Mucosa of rectum (tissue), 2 donors: ENCODE measurements around the gene PKP4.

Experiments
- H3K27ac ChIP-seq, 2 donors: one replicate each; pipeline ENCODE4 v1.7.0; 2013; ENCODE audit warnings: inconsistent platforms in 2 of 2, low read depth in 2 of 2, low read length in 2 of 2
- H3K27me3 ChIP-seq, 2 donors: one replicate each; pipeline ENCODE4 v1.7.0; 2013; ENCODE audit warnings: low read length in 2 of 2; ENCODE audit not compliant: control insufficient read depth in 2 of 2, insufficient read depth in 2 of 2
- H3K36me3 ChIP-seq, 2 donors: one replicate each; pipeline ENCODE4 v1.7.0; 2013; ENCODE audit warnings: low read length in 2 of 2; ENCODE audit not compliant: control insufficient read depth in 2 of 2, insufficient read depth in 2 of 2
- H3K4me1 ChIP-seq, 2 donors: one replicate each; pipeline ENCODE4 v1.7.0; 2013; ENCODE audit warnings: low read length in 2 of 2, mild to moderate bottlenecking in 1 of 2; ENCODE audit not compliant: control insufficient read depth in 2 of 2, insufficient read depth in 2 of 2
- H3K4me3 ChIP-seq, 2 donors: one replicate each; pipeline ENCODE4 v1.7.0; 2013; ENCODE audit warnings: low read length in 2 of 2
- H3K9ac ChIP-seq, 2 donors: one replicate each; pipeline ENCODE4 v1.7.0; 2013; ENCODE audit warnings: low read length in 2 of 2, low read depth in 1 of 2, mild to moderate bottlenecking in 1 of 2
- H3K9me3 ChIP-seq, 2 donors: one replicate each; pipeline ENCODE4 v1.7.0; 2013; ENCODE audit warnings: low read length in 2 of 2; ENCODE audit not compliant: control insufficient read depth in 2 of 2
- donor health status: healthy.
- donor health status: Normal muscosa, but diverticular disease.

Gene PKP4

DNA sequence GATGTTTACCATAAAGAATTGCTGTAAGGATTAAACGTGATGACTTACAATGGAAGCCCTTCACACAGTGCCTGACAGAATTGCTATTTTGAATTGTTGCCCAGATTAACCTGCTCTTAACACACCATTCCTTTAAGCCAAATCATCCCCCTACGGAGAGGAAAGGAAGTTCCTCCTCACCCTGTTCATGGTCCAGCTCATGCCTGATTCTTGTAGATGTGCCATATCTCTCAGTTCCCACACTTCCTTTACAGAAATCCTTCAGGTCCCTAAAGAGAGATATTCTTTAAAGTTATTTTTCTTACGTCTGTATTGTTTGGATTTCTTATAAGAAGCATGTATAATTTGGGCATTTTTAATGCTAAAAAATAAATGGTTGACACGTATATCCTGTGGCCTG lies 210.8 kb downstream of the PKP4 start:
- no peaks in the 10 kb centered on the region for H3K27me3 ChIP-seq
- H3K4me1 ChIP-seq, result no peaks in the 10 kb centered on the region
- peaks cover 21 to 27% of the 10 kb centered on the region in 2 donors for H3K36me3 ChIP-seq
- H3K4me3 ChIP-seq, result no peak overlapping the region
- H3K27ac ChIP-seq, result no peak overlapping the region
- no peak overlapping the region for H3K9ac ChIP-seq
- no peaks in the 10 kb centered on the region for H3K9me3 ChIP-seq

DNA sequence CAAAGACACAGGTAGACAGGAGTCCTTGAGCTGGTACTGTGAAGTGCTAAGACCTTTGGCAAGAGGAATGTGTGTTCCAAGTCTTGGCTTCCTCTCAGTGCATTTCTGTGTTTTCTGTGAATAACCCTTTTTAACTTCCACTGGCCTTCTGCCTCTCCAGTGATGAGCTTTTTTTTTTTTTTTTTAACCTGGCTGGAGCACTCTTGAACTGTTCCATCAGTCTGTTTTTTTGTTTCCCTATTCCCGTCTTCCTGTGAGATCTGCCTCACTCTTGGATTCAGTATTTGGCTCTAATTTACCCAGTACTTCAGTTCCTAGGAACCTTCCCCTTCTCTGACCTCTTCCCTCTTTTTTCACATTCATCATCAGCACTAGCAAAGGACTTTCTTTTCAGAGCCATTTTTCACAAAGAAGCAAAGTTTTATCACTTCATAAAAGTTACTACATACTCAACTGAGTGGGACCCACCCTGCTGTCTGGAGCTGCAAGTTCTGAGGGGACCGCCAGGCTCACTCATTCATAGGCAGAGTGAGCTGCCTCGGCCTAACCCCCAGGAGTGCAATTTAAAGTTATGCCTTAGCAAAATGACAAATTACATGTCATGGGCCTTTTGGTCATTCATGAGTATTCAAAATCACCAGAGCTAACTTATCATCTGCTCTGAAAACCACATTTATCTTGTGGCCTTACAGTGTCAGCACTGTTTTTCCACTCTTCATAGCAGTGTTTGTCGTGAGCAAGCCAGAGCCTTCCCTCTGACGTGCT lies 211.4 kb downstream of the PKP4 start:
- H3K4me3 ChIP-seq, result no peak overlapping the region
- H3K27ac ChIP-seq, result no peak overlapping the region
- peaks cover 19 to 26% of the 10 kb centered on the region in 2 donors for H3K36me3 ChIP-seq

GRCh38 chr2:158670292-158670691 lies 213.5 kb downstream of the PKP4 start:
- Histone ChIP-seq H3K27ac (no peak overlapping the region), H3K27me3 (no peaks in the 10 kb centered on the region), H3K4me3 (no peak overlapping the region), H3K36me3 (peaks cover 18 to 29% of the 10 kb centered on the region in 2 donors), H3K9me3 (no peaks in the 10 kb centered on the region), H3K9ac (no peak overlapping the region), H3K4me1 (no peaks in the 10 kb centered on the region)

More for the DNA sequence above, 211.4 kb downstream of the PKP4 start:
- Histone ChIP-seq H3K27me3 (no peaks in the 10 kb centered on the region), H3K9me3 (no peaks in the 10 kb centered on the region), H3K9ac (no peak overlapping the region), H3K4me1 (no peaks in the 10 kb centered on the region)

DNA sequence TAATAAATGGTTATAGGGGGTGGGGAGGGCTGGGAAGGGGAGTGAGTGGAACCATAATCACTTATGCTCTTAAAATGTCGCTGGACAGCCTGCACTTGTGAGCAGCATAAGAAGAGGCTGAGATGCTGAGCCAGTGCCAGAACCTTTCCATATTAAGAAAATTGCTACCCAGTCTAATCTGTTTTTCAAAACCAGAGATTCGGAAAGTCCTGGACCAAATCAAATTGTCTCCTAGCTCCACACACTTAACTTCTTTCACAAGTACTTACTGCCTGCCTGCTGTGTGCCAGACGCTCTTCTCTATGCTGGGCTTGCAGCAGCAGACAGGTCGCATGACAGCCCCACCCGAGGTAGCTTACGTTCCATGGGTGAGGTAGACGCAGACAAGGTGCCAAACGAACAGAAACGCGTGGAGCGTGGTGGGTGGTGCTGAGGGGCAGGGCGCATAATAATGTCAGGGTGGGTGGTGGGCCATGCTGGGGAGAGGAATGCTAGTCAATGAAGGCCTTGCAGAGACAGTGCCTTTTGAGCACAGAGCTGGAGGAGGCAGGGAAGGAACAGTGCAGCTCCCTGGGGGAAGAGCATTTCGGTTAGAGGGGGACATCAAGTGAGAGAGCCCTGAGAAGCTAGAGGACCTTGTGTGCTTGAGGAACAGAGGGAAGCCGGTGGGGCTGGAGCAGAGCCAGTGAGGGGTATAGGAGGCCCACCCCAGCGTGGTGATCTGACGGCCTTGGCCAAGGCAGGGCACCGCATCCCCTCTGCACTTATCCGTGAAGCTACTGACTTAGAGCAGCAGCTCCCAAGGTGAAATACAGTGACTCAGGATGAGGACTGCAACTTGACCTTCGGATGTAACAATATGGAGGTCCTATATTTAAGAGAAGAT lies 214.9 kb downstream of the PKP4 start:
- peaks cover 23 to 34% of the 10 kb centered on the region in 2 donors for H3K36me3 ChIP-seq
- no peaks in the 10 kb centered on the region for H3K9me3 ChIP-seq
- no peak overlapping the region for H3K4me3 ChIP-seq
- H3K27me3 ChIP-seq, result no peaks in the 10 kb centered on the region
- H3K9ac ChIP-seq, result no peak overlapping the region
- no peaks in the 10 kb centered on the region for H3K4me1 ChIP-seq
- no peak overlapping the region for H3K27ac ChIP-seq

DNA sequence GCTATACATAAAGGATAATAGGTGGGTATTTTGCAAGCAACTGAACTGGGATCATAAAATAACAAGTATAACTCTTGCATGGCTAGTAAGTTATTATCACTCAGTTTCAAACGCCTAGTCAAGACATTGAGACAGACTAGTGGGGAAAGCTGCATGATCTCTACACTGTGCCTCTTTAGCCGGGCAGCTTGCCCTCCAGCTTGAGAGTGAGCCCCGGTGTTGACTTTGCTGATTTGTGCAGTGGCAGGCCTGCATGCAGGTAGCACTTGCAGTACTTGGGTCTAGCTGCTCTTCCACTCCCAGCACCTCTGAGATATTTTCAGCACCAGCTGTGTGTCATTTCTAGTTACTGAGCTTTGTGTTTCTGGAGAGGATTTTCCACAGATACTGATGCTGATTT lies 219.5 kb downstream of the PKP4 start:
- H3K9me3 ChIP-seq, result no peaks in the 10 kb centered on the region
- no peak overlapping the region for H3K4me3 ChIP-seq
- H3K27me3 ChIP-seq, result no peaks in the 10 kb centered on the region
- no peak overlapping the region for H3K27ac ChIP-seq
- H3K4me1 ChIP-seq, result no peaks in the 10 kb centered on the region
- H3K9ac ChIP-seq, result no peak overlapping the region
- H3K36me3 ChIP-seq, result peaks cover 25 to 28% of the 10 kb centered on the region in 2 donors

DNA sequence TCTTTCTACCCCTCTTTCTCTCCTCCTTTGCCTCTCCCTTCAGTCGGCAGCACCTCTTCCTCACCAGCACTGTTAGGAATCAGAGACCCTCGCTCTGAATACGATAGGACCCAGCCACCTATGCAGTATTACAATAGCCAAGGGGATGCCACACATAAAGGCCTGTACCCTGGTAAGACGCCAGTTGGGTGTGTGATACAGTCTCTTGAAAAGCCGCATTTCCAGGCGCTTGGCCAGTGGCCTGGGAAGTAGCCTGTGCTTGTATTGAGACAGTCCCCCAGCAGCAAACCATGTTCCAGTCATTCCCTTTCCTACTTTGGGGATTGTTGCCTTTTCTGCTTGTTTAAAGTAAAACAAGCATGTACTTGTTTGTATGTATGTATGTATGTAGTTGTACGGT lies 219.9 kb downstream of the PKP4 start:
- peaks cover 25 to 28% of the 10 kb centered on the region in 2 donors for H3K36me3 ChIP-seq
- no peaks in the 10 kb centered on the region for H3K27me3 ChIP-seq

GRCh38 chr2:158677542-158677941 lies 220.8 kb downstream of the PKP4 start:
- H3K9me3 ChIP-seq, result no peaks in the 10 kb centered on the region
- H3K27me3 ChIP-seq, result no peaks in the 10 kb centered on the region
- no peak overlapping the region for H3K4me3 ChIP-seq
- no peaks in the 10 kb centered on the region for H3K4me1 ChIP-seq
- no peak overlapping the region for H3K9ac ChIP-seq
- H3K36me3 ChIP-seq, result peaks cover 25 to 28% of the 10 kb centered on the region in 2 donors
- H3K27ac ChIP-seq, result no peak overlapping the region

More for the DNA sequence above, 219.9 kb downstream of the PKP4 start:
- H3K27ac ChIP-seq, result no peak overlapping the region
- no peaks in the 10 kb centered on the region for H3K4me1 ChIP-seq
- no peak overlapping the region for H3K9ac ChIP-seq
- H3K4me3 ChIP-seq, result no peak overlapping the region
- H3K9me3 ChIP-seq, result no peaks in the 10 kb centered on the region

DNA sequence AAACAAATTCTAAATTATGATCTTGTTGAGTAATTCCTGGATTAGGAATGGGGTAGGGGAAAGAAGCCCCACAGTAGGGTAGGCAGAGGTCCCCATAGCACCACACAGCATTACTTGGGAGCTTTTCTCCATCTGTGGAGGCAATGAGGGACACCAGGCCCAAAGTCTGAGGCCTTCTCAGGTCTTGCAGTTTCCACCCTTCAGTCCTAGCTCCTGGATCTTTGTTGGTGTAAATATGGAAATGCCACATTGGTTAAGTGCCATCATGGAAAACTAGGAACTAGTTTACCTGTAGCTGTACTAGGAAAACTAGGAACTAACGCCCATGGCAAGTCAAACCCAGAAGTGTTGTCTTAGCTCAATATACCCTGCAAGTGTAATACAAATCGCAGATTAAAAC lies 225.1 kb downstream of the PKP4 start:
- Histone ChIP-seq H3K27ac (no peak overlapping the region), H3K9ac (no peak overlapping the region), H3K36me3 (peaks cover 11% of the 10 kb centered on the region in 2 donors), H3K27me3 (no peaks in the 10 kb centered on the region), H3K4me3 (no peak overlapping the region), H3K4me1 (no peaks in the 10 kb centered on the region), H3K9me3 (no peaks in the 10 kb centered on the region)

DNA sequence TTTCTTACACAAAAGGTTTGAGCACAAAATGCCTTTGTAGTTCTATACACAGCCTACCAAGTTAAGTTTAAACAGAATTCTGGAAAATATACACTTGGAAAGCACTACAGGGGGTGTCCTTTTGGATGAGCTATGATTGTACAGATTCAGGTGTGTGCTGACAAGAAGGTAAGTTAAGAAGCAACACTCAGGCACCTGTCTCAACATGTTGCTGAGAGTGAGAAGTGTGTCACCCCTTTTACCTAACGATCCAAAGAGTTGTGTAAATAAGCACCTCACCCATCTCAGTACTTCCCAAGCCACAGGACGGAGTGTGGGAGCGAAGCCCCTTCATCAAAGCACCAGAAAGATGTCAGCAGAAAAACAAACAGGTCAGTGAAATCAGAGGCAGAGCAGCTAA lies 228.9 kb downstream of the PKP4 start:
- H3K27ac ChIP-seq, result no peak overlapping the region
- H3K9ac ChIP-seq, result no peak overlapping the region
- no peaks in the 10 kb centered on the region for H3K27me3 ChIP-seq
- H3K4me3 ChIP-seq, result no peak overlapping the region
- H3K4me1 ChIP-seq, result no peaks in the 10 kb centered on the region
- H3K9me3 ChIP-seq, result no peaks in the 10 kb centered on the region
- no peaks in the 10 kb centered on the region for H3K36me3 ChIP-seq

DNA sequence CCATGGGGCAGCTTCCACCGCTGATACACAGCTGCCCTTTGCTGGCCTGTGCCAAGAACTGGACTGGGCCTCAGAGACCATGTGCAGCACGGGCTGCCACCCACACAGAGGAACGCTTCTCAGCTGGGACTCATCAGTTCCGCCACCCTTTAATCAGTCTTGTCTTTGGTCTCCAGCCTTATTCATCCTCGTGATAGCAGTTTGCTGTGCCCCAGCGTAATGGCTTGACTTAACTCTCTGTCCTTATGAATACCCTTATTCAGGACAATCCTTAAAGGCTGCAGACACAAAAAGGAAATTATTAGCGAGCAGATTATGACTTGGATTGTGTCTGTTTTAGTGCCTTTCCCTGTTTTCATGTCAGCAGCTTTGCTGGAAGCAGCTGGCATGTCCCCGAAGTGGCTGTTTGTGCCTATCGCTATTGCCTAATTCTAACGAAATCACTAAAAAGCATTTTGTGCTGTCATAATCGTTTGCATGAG lies 229.5 kb downstream of the PKP4 start:
- no peak overlapping the region for H3K27ac ChIP-seq
- no peak overlapping the region for H3K9ac ChIP-seq
- no peaks in the 10 kb centered on the region for H3K36me3 ChIP-seq
- no peak overlapping the region for H3K4me3 ChIP-seq
- H3K27me3 ChIP-seq, result no peaks in the 10 kb centered on the region
- no peaks in the 10 kb centered on the region for H3K9me3 ChIP-seq
- H3K4me1 ChIP-seq, result no peaks in the 10 kb centered on the region
